PC-9 (cell line): ENCODE results near the gene COX4I1. TPM values are rescaled to one million over a fixed set of nuclear protein-coding genes. Genes with fewer than 3 reads are reported as not detected.
"Not testable (repeated sequence)": the region's sequence is repeated elsewhere in the genome, so short reads cannot be mapped to it uniquely, and the experiment has no call there.

Source experiments
- BruUV-seq: library from RNA; stranded (reverse); fragments of 400-500 nt; replicated peaks from 2 replicates; lab custom pipeline; 2021; lab: Mats Ljungman, UMichigan
- CTCF ChIA-PET: fragments of 300-600 bp; sonication (Branson Sonifier 250); formaldehyde crosslinking; loops from one replicate; lab custom pipeline; 2022; ENCODE audit warnings: antibody characterized with exemption; lab: Charles Lee
- POLR2A ChIA-PET: fragments of 300-600 bp; sonication (Branson Sonifier 250); formaldehyde crosslinking; loops from one replicate; lab custom pipeline; 2022; ENCODE audit warnings: antibody characterized with exemption; ENCODE audit not compliant: unreplicated experiment; lab: Charles Lee
- DNase-seq, 2 experiments: peaks; one replicate each; pipeline versions ENCODE4 v3.0.0 to v3.0.0-alpha.2; 2015 to 2022; ENCODE audit warnings: mixed read lengths in 1 of 2
- H2AFZ ChIP-seq: fragments of 200-600 bp; sonication (generic); 2 replicates; pipeline ENCODE4 v1.8.1; 2017; ENCODE audit warnings: antibody characterized with exemption
- H3F3A ChIP-seq: fragments of 200-600 bp; sonication (generic); 2 replicates; pipeline ENCODE4 v1.8.1; 2017; ENCODE audit warnings: antibody characterized with exemption, mild to moderate bottlenecking, low read depth; ENCODE audit not compliant: insufficient read depth
- H3K27ac ChIP-seq: fragments of 200-600 bp; sonication (generic); 2 replicates; pipeline ENCODE4 v1.6.1; 2016; ENCODE audit warnings: mixed run types
- H3K27me3 ChIP-seq: fragments of 200-600 bp; sonication (generic); 2 replicates; pipeline ENCODE4 v1.6.1; 2016; ENCODE audit warnings: low read depth, mixed run types; ENCODE audit not compliant: insufficient read depth
- H3K36me3 ChIP-seq: fragments of 200-600 bp; sonication (generic); 2 replicates; pipeline ENCODE4 v1.6.1; 2016; ENCODE audit warnings: low read depth, mixed run types
- H3K4me1 ChIP-seq: fragments of 200-600 bp; sonication (generic); replicated peaks from 2 replicates; pipeline ENCODE4 v1.6.1; 2016; ENCODE audit warnings: mixed run types; ENCODE audit not compliant: insufficient read depth
- H3K4me2 ChIP-seq: fragments of 200-600 bp; sonication (generic); 2 replicates; pipeline ENCODE4 v1.6.1; 2017; ENCODE audit warnings: mixed run types
- H3K4me3 ChIP-seq: fragments of 200-600 bp; sonication (generic); 2 replicates; pipeline ENCODE4 v1.6.1; 2016; ENCODE audit warnings: mixed run types
- H3K79me2 ChIP-seq: fragments of 200-600 bp; sonication (generic); 2 replicates; pipeline ENCODE4 v1.6.1; 2017; ENCODE audit warnings: low read depth, mixed run types
- H3K9me2 ChIP-seq: fragments of 200-600 bp; sonication (generic); 2 replicates; pipeline ENCODE4 v1.8.1; 2017; ENCODE audit warnings: mild to moderate bottlenecking; ENCODE audit not compliant: insufficient read depth
- H3K9me3 ChIP-seq: fragments of 200-600 bp; sonication (generic); 2 replicates; pipeline ENCODE4 v1.8.1; 2016; ENCODE audit warnings: low read depth; ENCODE audit not compliant: insufficient read depth
- H4K20me1 ChIP-seq: fragments of 200-600 bp; sonication (generic); 2 replicates; pipeline ENCODE4 v1.8.1; 2017; ENCODE audit not compliant: insufficient read depth
- EZH2 ChIP-seq: fragments of 200-600 bp; sonication (generic); IDR thresholded peaks from 2 replicates; pipeline ENCODE4 v1.8.0; 2017; ENCODE audit warnings: antibody characterized with exemption, low read depth
- intact Hi-C: fragments of 100-400 bp; cut with micrococcal nuclease; formaldehyde crosslinking; loops from one replicate; pipeline ENCODE4 v1.10.0; 2022; ENCODE audit not compliant: unreplicated experiment
- total RNA-seq: library from RNA; stranded (reverse); gene quantifications from 2 replicates; pipeline ENCODE4 v1.2.3, GENCODE V29; 2021
- TF ChIP-seq, protein P1 (sequence below): fragments of 200-600 bp; sonication (generic); conservative IDR thresholded peaks from 2 replicates; pipeline ENCODE4 v1.6.1; 2017; ENCODE audit warnings: mixed run types, antibody characterized with exemption, mild to moderate bottlenecking, moderate library complexity

COX4I1 gene
- total RNA-seq, 1 experiment from 2014 or later: 468 TPM

DNA sequence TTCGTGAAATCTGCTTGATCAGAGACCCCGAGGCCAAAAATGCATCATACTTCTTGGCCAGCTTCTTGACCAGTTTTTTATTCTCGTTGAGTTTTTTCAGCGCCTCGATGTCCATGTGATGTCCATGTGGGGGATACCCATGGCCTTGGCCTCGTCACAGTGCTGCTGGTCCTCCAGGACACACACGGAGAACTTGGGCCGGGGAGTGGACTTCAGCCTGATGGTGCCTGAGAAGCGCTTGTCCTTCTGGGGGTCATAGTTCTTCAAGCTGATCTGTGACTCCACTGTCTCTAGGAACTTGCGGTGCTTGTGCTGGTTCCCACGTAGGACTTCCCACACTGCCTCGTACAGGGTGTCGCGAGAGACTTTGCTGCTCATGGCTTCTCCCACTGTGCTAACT, 16.7 kb downstream of the COX4I1 start:
- Histone ChIP-seq H3K4me1 (no peaks in the 10 kb centered on the region), H3K27me3 (peaks cover 76% of the 10 kb centered on the region), H3K27ac (no peak overlapping the region), H3F3A (no peaks in the 10 kb centered on the region; the same call in 1 of the 2 replicates), H3K79me2 (no peaks in the 10 kb centered on the region), H4K20me1 (no peaks in the 10 kb centered on the region), H3K9me2 (no peaks in the 10 kb centered on the region), H3K9me3 (no peaks in the 10 kb centered on the region), H3K36me3 (no peaks in the 10 kb centered on the region), H2AFZ (no peak overlapping the region), H3K4me2 (no peak overlapping the region), H3K4me3 (no peak overlapping the region)
- no TSS peak for BruUV-seq
- POLR2A ChIA-PET: no interaction called here
- intact Hi-C loops: no loop called here
- DNase-seq: no peak
- TF ChIP-seq, protein P1, sequence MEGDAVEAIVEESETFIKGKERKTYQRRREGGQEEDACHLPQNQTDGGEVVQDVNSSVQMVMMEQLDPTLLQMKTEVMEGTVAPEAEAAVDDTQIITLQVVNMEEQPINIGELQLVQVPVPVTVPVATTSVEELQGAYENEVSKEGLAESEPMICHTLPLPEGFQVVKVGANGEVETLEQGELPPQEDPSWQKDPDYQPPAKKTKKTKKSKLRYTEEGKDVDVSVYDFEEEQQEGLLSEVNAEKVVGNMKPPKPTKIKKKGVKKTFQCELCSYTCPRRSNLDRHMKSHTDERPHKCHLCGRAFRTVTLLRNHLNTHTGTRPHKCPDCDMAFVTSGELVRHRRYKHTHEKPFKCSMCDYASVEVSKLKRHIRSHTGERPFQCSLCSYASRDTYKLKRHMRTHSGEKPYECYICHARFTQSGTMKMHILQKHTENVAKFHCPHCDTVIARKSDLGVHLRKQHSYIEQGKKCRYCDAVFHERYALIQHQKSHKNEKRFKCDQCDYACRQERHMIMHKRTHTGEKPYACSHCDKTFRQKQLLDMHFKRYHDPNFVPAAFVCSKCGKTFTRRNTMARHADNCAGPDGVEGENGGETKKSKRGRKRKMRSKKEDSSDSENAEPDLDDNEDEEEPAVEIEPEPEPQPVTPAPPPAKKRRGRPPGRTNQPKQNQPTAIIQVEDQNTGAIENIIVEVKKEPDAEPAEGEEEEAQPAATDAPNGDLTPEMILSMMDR: no peak
- no peak for TF ChIP-seq EZH2
- CTCF ChIA-PET: no interaction called here

DNA sequence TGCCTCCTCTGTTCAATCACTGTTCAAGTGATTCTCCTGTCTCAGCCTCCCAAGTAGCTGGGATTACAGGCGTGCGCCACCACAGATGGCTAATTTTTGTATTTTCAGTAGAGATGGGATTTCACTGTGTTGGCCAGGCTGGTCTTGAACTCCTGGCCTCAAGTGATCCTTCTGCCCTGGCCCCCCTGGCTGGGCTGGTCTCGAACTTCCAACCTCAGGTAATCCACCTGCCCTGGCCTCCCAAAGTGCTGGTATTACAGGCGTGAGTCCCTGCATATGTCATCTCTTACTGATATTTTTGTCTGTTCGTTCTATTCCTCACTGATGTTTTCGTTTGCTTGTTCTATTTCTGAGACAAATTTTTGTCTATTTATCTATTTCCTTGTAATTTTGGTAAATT, 17.7 kb downstream of the COX4I1 start:
- POLR2A ChIA-PET, H3K79me2 ChIP-seq, H3K36me3 ChIP-seq, BruUV-seq, H3K9me2 ChIP-seq, H3K4me2 ChIP-seq, DNase-seq, H3K9me3 ChIP-seq, H3K27ac ChIP-seq, H3K4me1 ChIP-seq, H2AFZ ChIP-seq, intact Hi-C loops, H3F3A ChIP-seq, H4K20me1 ChIP-seq, CTCF ChIA-PET, H3K4me3 ChIP-seq: not testable (repeated sequence)
- H3K27me3 ChIP-seq: peaks cover 76% of the 10 kb centered on the region

DNA sequence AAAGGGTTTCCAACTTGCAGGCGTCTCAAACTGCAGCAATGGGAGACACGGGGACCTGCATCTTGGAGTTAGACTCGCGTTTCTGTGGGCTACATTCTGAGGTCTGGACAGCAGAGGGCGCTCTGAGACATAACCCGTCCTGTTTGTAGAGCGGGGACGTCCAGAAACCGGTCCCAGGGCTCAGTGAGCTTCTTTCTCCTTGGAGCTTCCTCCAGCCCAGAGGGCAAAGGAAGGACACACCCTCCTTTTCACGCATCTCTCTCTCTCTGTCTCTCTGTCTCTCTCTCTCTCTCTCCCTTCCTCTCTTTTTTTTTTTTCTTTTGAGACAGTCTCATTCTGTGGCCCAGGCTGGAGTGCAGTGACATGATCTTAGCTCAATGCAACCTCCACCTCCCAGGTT, 19.8 kb downstream of the COX4I1 start:
- H3K36me3 ChIP-seq: no peaks in the 10 kb centered on the region
- H3K4me2 ChIP-seq: no peak overlapping the region
- no peak overlapping the region for H3K4me3 ChIP-seq
- H3K27ac ChIP-seq: no peak overlapping the region
- no peaks in the 10 kb centered on the region for H3K9me2 ChIP-seq
- TF ChIP-seq EZH2: no peak
- TF ChIP-seq, protein P1: peak; percentile 82
- no peaks in the 10 kb centered on the region for H3K79me2 ChIP-seq
- no TSS peak for BruUV-seq
- no peaks in the 10 kb centered on the region for H3K9me3 ChIP-seq
- CTCF ChIA-PET: interaction anchor here (0.6 to 0.7 kb wide), 4 partner anchors 485 to 1601 kb away, joined by 3 to 7 read pairs (median 5); no protein-coding TSS in a partner anchor
- no peaks in the 10 kb centered on the region; the same call in 1 of the 2 replicates for H3F3A ChIP-seq
- POLR2A ChIA-PET: no interaction called here
- H4K20me1 ChIP-seq: no peaks in the 10 kb centered on the region
- H2AFZ ChIP-seq: no peak overlapping the region
- peak; percentile 67 to 75 for DNase-seq
- intact Hi-C loops: no loop called here
- H3K27me3 ChIP-seq: peaks cover 70% of the 10 kb centered on the region
- no peaks in the 10 kb centered on the region for H3K4me1 ChIP-seq

DNA sequence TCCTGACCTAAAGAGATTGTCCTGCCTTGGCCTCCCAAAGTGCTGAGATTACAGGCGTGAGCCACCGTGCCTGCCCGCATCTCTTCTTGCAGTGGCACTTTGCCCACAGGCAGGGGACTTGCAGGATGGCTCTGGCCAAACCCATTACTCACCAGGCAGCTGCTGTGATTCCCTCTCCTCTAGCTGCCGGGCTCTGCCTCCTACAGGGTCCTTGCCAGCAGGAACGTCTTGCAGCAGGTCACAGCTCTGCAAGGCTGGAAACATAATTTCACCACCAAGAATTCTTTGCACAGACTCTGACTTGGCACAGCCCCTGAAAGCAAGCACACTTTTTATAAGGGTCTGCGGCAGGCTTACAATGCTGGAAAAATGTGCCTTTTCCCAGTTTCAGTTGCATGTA, 20.3 kb downstream of the COX4I1 start:
- no peaks in the 10 kb centered on the region for H3K36me3 ChIP-seq
- H4K20me1 ChIP-seq: no peaks in the 10 kb centered on the region
- H3K9me2 ChIP-seq: no peaks in the 10 kb centered on the region
- no peaks in the 10 kb centered on the region for H3K79me2 ChIP-seq
- CTCF ChIA-PET: interaction anchor here (0.6 kb wide), 2 partner anchors 51 to 1423 kb away, joined by 3 read pairs; no protein-coding TSS in a partner anchor
- no peak overlapping the region for H3K4me2 ChIP-seq
- H3K4me3 ChIP-seq: no peak overlapping the region
- TF ChIP-seq, protein P1: no peak
- no peaks in the 10 kb centered on the region for H3K9me3 ChIP-seq
- BruUV-seq: no TSS peak
- H3K4me1 ChIP-seq: no peaks in the 10 kb centered on the region
- H3F3A ChIP-seq: no peaks in the 10 kb centered on the region; the same call in 1 of the 2 replicates
- H3K27me3 ChIP-seq: peaks cover 70% of the 10 kb centered on the region
- POLR2A ChIA-PET: no interaction called here
- H2AFZ ChIP-seq: no peak overlapping the region
- intact Hi-C loops: no loop called here
- DNase-seq: no peak
- H3K27ac ChIP-seq: no peak overlapping the region
